ENCODE data around the gene BCOR. TPM values are rescaled to one million over a fixed set of nuclear protein-coding genes. Genes with fewer than 3 reads are reported as not detected.

The BCOR gene
- total RNA-seq, 4 donors from 2014 or later, result 19.8 to 32.2 (median 26.0) TPM

DNA sequence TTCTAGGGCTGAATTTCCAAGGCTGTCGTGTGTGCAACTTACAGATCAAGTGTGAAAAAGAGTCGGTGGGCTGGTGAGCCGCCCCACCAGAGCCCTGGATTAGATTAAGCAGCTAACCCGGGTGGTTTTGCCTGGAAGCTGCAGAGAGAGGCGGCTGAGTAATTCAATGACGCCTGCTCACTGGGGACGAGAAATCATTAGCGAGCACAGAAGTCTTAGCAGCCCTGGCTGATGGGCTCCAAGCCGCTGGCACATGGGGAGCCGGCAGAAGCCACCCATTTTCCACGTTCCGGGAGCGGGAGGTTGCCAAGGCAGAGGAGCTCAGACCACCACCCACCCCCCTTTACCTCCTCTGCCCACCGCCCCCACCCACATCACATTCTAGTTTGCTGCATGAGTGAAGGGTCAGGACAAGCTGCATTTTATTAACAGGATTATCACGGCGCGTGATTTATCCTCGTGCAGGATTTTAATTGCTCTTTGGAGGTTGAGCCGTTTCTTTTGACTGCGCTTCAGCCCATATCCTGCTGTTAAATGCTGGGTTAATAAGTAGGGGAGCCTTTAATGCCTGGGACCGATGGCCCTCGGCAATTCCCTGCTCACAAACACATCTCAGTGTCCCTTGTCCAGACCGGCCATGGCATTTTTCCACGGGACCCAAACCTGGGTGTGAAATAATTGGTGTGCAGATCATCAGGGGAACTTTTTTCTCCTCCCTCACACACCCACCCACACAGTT, 19.1 kb downstream of the BCOR start:
- TF ChIP-seq, protein P1, sequence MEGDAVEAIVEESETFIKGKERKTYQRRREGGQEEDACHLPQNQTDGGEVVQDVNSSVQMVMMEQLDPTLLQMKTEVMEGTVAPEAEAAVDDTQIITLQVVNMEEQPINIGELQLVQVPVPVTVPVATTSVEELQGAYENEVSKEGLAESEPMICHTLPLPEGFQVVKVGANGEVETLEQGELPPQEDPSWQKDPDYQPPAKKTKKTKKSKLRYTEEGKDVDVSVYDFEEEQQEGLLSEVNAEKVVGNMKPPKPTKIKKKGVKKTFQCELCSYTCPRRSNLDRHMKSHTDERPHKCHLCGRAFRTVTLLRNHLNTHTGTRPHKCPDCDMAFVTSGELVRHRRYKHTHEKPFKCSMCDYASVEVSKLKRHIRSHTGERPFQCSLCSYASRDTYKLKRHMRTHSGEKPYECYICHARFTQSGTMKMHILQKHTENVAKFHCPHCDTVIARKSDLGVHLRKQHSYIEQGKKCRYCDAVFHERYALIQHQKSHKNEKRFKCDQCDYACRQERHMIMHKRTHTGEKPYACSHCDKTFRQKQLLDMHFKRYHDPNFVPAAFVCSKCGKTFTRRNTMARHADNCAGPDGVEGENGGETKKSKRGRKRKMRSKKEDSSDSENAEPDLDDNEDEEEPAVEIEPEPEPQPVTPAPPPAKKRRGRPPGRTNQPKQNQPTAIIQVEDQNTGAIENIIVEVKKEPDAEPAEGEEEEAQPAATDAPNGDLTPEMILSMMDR (IDR thresholded peaks at IDR 0.05), result no peak
- TF ChIP-seq POLR2A (IDR thresholded peaks at IDR 0.05), result no peak
- H3K36me3 ChIP-seq, result peaks cover 0 to 17% (median 0%) of the 10 kb centered on the region in 3 donors

DNA sequence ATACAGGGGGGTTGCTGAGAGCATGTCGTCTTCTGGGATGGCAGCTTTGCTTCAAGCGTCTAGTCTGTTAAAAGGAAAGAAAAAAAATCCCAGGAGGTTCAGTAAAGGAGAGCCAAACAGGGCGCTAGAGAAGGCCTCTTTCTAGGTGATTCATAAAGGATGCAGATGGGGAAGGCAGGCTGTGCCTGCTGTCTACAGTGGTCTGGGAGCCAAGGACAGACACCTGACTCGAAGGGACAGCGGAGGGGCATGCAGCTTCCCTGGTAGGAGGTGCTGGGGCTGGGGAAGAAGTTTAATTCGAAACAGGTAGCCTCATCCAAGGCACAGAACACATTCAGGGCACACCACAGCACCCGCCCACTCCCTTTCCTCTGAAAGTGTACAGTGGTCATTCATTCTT, 19.9 kb downstream of the BCOR start:
- H3K9me3 ChIP-seq, result no peaks in the 10 kb centered on the region
- peaks cover 0 to 11% (median under 1%) of the 10 kb centered on the region in 4 donors for H3K4me1 ChIP-seq
- peaks cover 0 to 25% (median 0%) of the 10 kb centered on the region in 3 donors for H3K36me3 ChIP-seq
- no peak overlapping the region for H3K27ac ChIP-seq
- no peak for DNase-seq
- TF ChIP-seq POLR2A (IDR thresholded peaks at IDR 0.05), result no peak
- TF ChIP-seq, protein P1 (IDR thresholded peaks at IDR 0.05), result no peak
- H3K27me3 ChIP-seq, result no peaks in the 10 kb centered on the region
- H3K4me3 ChIP-seq, result no peak overlapping the region

More for the DNA sequence above, 19.1 kb downstream of the BCOR start:
- Histone ChIP-seq H3K4me1 (peaks cover 0 to 17% (median 2%) of the 10 kb centered on the region in 4 donors), H3K27ac (no peak overlapping the region), H3K4me3 (no peak overlapping the region), H3K27me3 (no peaks in the 10 kb centered on the region), H3K9me3 (no peaks in the 10 kb centered on the region)
- no peak for DNase-seq

GRCh38 chrX:40076750-40077575, 20.8 kb downstream of the BCOR start:
- Histone ChIP-seq H3K4me3 (no peak overlapping the region), H3K27ac (no peak overlapping the region), H3K4me1 (peaks cover 0 to 1% (median 0%) of the 10 kb centered on the region in 4 donors), H3K9me3 (no peaks in the 10 kb centered on the region), H3K27me3 (no peaks in the 10 kb centered on the region), H3K36me3 (peaks cover 0 to 29% (median 0%) of the 10 kb centered on the region in 3 donors)
- TF ChIP-seq POLR2A (IDR thresholded peaks at IDR 0.05), result no peak
- TF ChIP-seq, protein P1 (IDR thresholded peaks at IDR 0.05), result no peak
- DNase-seq, result no peak

DNA sequence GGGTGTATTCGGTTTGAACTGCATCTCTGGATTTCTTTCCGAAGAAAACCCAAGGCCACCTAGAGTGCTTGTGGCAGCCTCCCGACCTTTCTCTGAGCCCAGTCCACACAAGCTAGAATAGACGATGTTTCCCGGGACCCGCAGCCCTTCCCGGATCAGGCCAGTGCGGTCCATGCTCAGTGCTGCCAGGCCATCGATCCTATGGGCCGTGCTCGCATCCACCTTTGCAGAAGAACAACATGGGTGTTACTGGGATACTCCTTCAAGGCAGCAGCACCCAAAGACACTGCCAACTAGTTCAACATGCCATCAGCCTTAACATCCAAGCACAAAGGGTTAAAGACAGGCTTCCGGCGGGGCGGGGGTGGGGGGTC, 22.8 kb downstream of the BCOR start:
- no peaks in the 10 kb centered on the region for H3K4me1 ChIP-seq
- TF ChIP-seq POLR2A (IDR thresholded peaks at IDR 0.05), result no peak
- TF ChIP-seq, protein P1 (IDR thresholded peaks at IDR 0.05), result no peak
- no peaks in the 10 kb centered on the region for H3K27me3 ChIP-seq
- no peak overlapping the region for H3K4me3 ChIP-seq
- H3K36me3 ChIP-seq, result peaks cover 0 to 44% (median 0%) of the 10 kb centered on the region in 3 donors
- no peak overlapping the region for H3K27ac ChIP-seq
- no peaks in the 10 kb centered on the region for H3K9me3 ChIP-seq
- no peak for DNase-seq

- no peak for DNase-seq
- no peaks in the 10 kb centered on the region for H3K27me3 ChIP-seq
- no peaks in the 10 kb centered on the region for H3K4me1 ChIP-seq
- TF ChIP-seq, protein P1 (IDR thresholded peaks at IDR 0.05), result no peak
- TF ChIP-seq POLR2A (IDR thresholded peaks at IDR 0.05), result no peak
- no peak overlapping the region for H3K4me3 ChIP-seq
- H3K27ac ChIP-seq, result no peak overlapping the region
- peaks cover 0 to 50% (median 0%) of the 10 kb centered on the region in 3 donors for H3K36me3 ChIP-seq
- H3K9me3 ChIP-seq, result no peaks in the 10 kb centered on the region
Measured at GRCh38 chrX:40074080-40074958, 23.4 kb downstream of the BCOR start.
